Osteocyte (in vitro differentiated cells): Measurements from ENCODE around the gene KCTD7. TPM values are rescaled to one million over a fixed set of nuclear protein-coding genes. Genes with fewer than 3 reads are reported as not detected.
A peak's percentile ranks its signal among the peaks of the same experiment; 100 is the strongest.
"Not testable (repeated sequence)": the region's sequence is repeated elsewhere in the genome, so short reads cannot be mapped to it uniquely, and the experiment has no call there.

Experiments
- DNase-seq: peaks from one replicate; pipeline ENCODE4 v3.0.0; 2021; ENCODE audit warnings: mixed read lengths; ENCODE audit not compliant: unreplicated experiment; ENCODE audit errors: extremely low spot score
- H3K27ac Mint-ChIP-seq: one replicate; pipeline ENCODE4 v1.8.0; 2021; ENCODE audit warnings: mild to moderate bottlenecking, mixed read lengths; ENCODE audit not compliant: unreplicated experiment
- H3K27me3 Mint-ChIP-seq: one replicate; pipeline ENCODE4 v1.8.0; 2021; ENCODE audit warnings: mixed read lengths; ENCODE audit not compliant: unreplicated experiment
- H3K36me3 Mint-ChIP-seq: one replicate; pipeline ENCODE4 v1.8.0; 2021; ENCODE audit warnings: mixed read lengths; ENCODE audit not compliant: unreplicated experiment
- H3K4me1 Mint-ChIP-seq: one replicate; pipeline ENCODE4 v1.8.0; 2021; ENCODE audit warnings: mixed read lengths; ENCODE audit not compliant: unreplicated experiment
- H3K4me3 Mint-ChIP-seq: one replicate; pipeline ENCODE4 v1.8.0; 2021; ENCODE audit warnings: mild to moderate bottlenecking, moderate library complexity, mixed read lengths; ENCODE audit not compliant: unreplicated experiment
- H3K9me3 Mint-ChIP-seq: one replicate; pipeline ENCODE4 v1.8.0; 2021; ENCODE audit warnings: mixed read lengths; ENCODE audit not compliant: unreplicated experiment
- total RNA-seq: library from RNA; stranded (reverse); gene quantifications from 2 replicates; pipeline ENCODE4 v1.2.1, GENCODE V29; 2021
- TF ChIP-seq, protein P1 (sequence below): fragments of 200-600 bp; sonication (generic); IDR thresholded peaks from 2 replicates; pipeline ENCODE4 v1.5.0; 2021; ENCODE audit warnings: antibody characterized with exemption, mild to moderate bottlenecking, moderate library complexity

Gene KCTD7
- total RNA-seq, 1 donor from 2014 or later: 17.2 TPM

DNA sequence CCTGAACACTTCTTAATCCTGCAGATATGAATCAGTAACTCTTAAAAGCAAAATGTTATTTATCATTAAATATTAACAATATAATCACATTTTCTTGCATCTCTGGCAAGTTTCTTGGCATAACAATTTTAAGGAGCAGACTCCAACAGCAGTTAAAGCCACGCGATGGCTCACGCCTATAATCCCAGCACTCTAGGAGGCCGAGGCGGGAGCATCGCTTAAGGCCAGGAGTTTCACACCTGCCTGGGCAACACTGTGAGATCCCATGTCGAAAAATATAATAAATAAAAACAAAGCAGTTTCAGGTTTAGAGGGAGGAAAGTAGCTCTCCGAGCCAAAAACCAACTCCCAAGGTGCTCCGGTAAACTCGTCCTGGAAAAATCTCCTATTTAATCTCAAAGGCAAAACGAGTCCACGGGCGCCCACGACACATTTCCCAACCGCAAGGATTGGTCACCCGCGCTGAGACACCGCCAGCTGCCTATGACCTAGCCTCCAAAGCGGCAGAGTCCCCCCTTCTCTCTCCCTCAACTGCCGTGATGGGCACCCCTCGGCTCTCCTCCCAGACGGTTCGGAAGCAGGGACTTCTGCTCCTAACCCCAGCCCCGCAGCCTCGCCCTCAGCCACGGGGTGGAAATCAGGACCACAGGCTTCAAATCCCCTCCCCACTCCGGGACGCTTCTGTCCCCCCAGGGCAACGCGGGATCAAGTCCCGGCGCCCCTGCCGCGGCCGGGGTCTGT is 37.5 kb upstream of the KCTD7 start:
- H3K27me3 Mint-ChIP-seq, H3K9me3 Mint-ChIP-seq, DNase-seq, H3K36me3 Mint-ChIP-seq: not testable (repeated sequence)
- H3K27ac Mint-ChIP-seq: peak overlapping the region; percentile 97
- H3K4me3 Mint-ChIP-seq: peak overlapping the region; percentile 91
- peaks cover 46% of the 10 kb centered on the region for H3K4me1 Mint-ChIP-seq

DNA sequence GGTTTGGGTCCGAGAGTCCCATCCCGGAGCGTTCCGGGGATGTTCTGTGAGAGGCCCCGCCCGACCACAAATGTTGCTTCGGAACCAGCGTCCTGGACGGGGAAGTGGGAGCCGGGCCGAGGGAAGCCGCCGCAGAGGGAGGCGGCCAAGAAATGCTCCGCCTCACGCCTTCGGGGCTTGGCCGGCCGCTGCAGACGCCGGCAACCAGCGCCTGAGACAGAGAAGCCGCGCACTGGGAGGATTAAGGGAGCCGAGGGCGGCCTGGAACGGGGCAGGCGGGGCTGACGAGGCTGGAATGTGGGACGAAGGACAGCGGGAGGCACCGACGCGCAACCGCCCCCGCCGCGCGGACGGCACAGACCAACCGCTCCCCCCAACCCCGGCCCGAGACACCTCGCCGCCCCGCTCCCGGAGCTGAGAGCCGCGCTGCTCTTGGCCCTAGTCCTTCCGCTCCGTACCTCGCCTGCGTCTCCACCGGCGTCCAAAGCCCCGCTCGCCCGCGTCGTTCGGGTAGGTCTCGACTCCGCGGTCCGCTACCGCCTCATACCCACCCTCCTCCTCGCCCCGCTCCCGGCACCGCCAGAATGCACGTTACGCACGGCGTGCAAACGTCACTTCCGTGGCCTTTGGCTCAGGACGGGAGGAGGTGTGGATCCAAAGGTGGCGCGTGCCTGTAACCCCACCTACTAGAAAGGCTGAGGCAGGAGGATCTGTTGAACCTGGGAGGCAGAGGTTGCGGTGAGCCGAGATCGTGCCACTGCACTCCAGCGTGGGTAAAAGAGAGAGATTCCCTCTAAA is 36.7 kb upstream of the KCTD7 start:
- Mint-ChIP-seq H3K27ac (peak overlapping the region; percentile 97), H3K36me3 (no peaks in the 10 kb centered on the region), H3K4me1 (peaks cover 42% of the 10 kb centered on the region), H3K9me3 (no peaks in the 10 kb centered on the region), H3K4me3 (peak overlapping the region; percentile 91), H3K27me3 (no peaks in the 10 kb centered on the region)
- peak; percentile 94 for DNase-seq
- TF ChIP-seq, protein P1, sequence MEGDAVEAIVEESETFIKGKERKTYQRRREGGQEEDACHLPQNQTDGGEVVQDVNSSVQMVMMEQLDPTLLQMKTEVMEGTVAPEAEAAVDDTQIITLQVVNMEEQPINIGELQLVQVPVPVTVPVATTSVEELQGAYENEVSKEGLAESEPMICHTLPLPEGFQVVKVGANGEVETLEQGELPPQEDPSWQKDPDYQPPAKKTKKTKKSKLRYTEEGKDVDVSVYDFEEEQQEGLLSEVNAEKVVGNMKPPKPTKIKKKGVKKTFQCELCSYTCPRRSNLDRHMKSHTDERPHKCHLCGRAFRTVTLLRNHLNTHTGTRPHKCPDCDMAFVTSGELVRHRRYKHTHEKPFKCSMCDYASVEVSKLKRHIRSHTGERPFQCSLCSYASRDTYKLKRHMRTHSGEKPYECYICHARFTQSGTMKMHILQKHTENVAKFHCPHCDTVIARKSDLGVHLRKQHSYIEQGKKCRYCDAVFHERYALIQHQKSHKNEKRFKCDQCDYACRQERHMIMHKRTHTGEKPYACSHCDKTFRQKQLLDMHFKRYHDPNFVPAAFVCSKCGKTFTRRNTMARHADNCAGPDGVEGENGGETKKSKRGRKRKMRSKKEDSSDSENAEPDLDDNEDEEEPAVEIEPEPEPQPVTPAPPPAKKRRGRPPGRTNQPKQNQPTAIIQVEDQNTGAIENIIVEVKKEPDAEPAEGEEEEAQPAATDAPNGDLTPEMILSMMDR: no peak

DNA sequence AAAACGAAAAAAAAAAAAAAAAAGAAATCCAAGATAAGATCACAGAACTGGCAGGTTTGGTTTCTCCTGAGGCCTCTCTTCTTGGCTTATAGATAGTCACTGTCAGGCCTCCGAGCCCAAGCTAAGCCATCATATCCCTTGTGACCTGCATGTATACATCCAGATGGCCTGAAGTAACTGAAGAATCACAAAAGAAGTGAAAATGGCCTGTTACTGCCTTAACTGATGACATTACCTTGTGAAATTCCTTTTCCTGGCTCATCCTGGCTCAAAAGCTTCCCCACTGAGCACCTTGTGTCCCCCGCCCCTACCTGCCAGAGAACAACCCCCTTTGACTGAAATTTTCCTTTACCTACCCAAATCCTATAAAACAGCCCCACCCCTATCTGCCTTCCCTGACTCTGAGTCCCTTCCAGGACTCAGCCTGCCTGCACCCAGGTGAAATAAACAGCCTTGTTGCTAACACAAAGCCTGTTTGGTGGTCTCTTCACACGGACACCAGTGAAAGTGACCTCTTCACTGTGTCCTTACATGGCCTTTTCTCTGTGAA is 36.0 kb upstream of the KCTD7 start:
- peak overlapping the region; percentile 91 for H3K4me3 Mint-ChIP-seq
- peak overlapping the region; percentile 97 for H3K27ac Mint-ChIP-seq
- DNase-seq, H3K9me3 Mint-ChIP-seq, H3K27me3 Mint-ChIP-seq, H3K36me3 Mint-ChIP-seq: not testable (repeated sequence)
- H3K4me1 Mint-ChIP-seq: peaks cover 36% of the 10 kb centered on the region

DNA sequence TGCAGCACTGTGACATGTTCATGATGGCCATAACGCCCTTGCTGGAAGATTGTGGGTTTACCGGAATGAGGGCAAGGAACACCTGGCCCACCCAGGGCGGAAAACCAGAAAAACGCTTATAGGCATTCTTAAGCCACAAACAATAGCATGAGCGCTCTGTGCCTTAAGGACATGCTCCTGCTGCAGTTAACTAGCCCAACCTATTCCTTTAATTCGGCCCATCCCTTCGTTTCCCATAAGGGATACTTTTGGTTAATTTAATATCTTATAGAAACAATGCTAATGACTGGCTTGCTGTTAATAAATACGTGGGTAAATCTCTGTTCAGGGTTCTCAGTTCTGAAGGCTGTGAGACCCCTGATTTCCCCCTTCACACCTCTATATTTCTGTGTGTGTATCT is 34.6 kb upstream of the KCTD7 start:
- H3K9me3 Mint-ChIP-seq, H3K27ac Mint-ChIP-seq, DNase-seq, H3K27me3 Mint-ChIP-seq, H3K4me3 Mint-ChIP-seq, H3K36me3 Mint-ChIP-seq: not testable (repeated sequence)
- H3K4me1 Mint-ChIP-seq: peaks cover 27% of the 10 kb centered on the region

DNA sequence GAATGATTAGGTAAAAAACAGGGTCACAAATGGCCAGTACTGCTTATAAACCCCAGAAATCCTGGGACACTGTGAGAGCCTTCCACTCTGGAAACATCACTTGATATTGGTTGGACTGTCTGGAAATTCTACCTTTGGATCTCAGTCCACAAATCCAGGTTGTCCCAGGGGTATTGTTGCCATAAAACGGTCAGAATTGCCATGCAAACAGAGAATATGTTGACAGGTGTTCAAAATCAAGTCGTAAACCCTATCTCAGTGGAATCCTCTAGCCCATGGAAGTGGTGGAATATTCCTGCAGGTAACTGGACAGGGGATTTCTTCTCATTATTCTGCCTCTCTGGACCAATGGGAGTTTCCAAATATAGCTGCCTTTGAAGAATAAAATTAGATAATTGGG is 31.2 kb upstream of the KCTD7 start:
- no peaks in the 10 kb centered on the region for H3K36me3 Mint-ChIP-seq
- H3K9me3 Mint-ChIP-seq: no peaks in the 10 kb centered on the region
- H3K4me1 Mint-ChIP-seq: peaks cover 8% of the 10 kb centered on the region
- no peak overlapping the region for H3K4me3 Mint-ChIP-seq
- no peak for DNase-seq
- H3K27ac Mint-ChIP-seq: no peak overlapping the region
- TF ChIP-seq, protein P1: no peak
- H3K27me3 Mint-ChIP-seq: no peaks in the 10 kb centered on the region

DNA sequence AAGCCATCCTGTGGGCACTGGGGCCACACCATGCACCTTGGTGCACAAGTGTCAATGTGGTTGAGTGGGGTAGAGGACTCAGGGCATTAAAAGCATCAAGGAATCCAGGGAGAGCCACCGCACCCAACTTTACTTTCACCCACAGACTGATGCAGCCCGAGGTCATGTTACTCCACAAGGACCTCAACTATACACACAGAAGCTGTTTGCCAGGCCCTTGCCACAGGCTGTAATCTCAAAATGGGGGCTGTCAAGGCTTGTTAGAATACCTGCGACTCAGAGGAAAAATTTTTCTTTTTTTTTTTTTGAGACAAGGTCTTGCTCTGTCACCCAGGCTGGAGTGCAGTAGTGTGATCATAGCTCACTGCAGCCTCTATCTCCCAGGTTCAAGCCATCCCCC is 26.5 kb upstream of the KCTD7 start:
- TF ChIP-seq, protein P1: no peak
- no peak for DNase-seq
- Mint-ChIP-seq H3K27me3 (no peaks in the 10 kb centered on the region), H3K27ac (no peak overlapping the region), H3K9me3 (no peaks in the 10 kb centered on the region), H3K4me1 (no peaks in the 10 kb centered on the region), H3K4me3 (no peak overlapping the region), H3K36me3 (no peaks in the 10 kb centered on the region)
